Measurements from ENCODE around the gene BAHCC1.

Gene BAHCC1

DNA sequence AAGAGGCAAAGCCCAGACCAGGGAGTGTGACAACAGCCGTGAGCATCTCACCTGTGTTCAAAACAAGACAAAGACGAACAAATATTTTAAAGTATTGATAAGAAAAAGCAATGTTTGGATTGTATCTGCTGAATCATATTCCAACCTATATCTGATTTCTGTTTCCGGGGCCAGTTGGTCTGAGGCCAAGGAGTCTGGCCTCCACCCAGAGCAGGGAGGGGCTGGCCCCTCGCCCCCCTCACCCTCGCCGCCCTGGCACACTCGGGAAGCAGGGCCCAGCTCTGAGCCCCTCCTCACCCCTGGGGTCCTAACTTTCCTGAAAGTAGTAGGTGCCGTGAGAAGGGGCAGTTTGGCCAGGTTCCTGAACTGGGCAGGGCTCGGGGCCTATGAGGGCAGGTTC lies 69.3 kb downstream of the BAHCC1 start:
- DNase-seq: no peak

GRCh38 chr17:81465910-81466309 lies 70.7 kb downstream of the BAHCC1 start:
- no peak for DNase-seq

DNA sequence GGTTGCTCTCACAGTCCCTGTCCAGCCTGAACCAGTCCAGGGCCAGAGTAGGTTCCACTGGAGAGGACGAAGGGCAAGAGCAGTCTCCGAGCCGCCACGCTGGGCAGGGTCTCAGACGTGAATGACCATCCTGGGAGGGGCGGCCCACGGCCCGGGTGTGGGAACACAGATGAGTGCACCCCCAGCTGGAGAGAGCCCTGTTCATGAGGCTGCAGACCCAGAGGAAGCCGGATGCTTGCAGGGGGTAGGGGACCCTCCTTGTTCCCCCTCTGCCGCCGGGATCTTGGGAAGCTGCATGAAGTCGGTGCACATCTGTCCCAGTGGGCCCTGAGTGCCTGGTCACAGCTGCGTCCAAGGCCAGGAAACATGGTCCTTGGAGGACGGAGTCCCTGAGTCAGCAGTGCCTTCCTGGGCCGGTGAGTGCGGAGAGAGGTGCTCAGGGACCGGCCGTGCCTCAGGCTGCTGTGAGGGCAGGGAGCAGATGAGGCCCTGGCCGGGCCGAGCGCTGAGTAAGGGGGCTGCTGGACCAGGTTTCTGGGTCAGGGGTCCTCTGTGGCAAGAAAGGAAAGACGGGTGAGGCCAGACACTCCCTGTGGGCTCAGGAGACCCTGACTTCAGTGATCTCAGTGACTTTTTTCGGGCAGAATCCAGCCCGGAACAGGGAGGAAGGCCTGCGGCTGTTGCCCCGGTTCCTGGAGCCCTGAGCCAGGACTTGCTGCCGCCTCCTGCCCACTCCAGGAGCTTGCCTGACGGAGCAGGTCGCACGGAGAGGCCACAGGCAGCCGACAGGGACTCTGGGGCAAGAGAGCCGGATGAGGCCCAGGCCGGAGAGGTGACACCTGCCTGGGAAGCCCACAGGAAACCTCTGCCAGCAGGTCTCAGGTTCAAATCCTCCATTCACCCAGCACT lies 71.6 kb downstream of the BAHCC1 start:
- DNase-seq: no peak

DNA sequence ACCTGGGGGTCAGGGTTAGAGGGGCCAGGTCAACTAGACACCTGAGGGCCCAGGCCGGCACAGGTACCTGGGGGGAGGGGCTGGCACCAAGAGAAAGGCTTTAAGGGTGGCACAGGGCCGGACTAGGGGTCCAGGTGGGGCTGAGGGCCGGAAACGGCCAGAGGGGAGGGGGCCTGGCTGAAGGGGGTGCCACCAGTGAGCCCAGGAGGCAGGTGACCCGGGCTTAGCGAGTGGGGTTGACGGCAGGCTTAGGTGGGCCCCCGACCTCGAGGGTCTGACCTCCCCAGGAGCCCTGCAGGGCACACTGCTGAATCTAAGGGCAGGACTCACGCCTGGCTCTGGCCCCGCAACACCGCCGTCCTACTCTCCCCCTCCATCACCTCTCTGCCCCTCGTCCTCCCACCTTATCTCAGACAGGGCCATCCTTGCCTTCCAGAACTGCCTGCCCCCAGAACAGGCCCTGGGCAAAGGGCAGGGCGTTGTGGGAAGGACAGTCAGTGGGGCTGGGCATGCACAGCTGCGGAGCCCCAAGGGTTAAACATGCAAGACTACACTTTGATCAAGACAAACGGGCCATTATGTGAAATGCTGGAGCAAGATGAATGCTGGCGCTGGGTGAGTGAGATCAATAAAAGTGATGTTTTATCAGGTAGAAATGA lies 73.0 kb downstream of the BAHCC1 start:
- no peak for DNase-seq

- no peak for DNase-seq
Observed at GRCh38 chr17:81468770-81469121, 73.5 kb downstream of the BAHCC1 start.

GRCh38 chr17:81469266-81469665 lies 74.0 kb downstream of the BAHCC1 start:
- DNase-seq: no peak

GRCh38 chr17:81470270-81470943 lies 75.2 kb downstream of the BAHCC1 start:
- DNase-seq: no peak

DNA sequence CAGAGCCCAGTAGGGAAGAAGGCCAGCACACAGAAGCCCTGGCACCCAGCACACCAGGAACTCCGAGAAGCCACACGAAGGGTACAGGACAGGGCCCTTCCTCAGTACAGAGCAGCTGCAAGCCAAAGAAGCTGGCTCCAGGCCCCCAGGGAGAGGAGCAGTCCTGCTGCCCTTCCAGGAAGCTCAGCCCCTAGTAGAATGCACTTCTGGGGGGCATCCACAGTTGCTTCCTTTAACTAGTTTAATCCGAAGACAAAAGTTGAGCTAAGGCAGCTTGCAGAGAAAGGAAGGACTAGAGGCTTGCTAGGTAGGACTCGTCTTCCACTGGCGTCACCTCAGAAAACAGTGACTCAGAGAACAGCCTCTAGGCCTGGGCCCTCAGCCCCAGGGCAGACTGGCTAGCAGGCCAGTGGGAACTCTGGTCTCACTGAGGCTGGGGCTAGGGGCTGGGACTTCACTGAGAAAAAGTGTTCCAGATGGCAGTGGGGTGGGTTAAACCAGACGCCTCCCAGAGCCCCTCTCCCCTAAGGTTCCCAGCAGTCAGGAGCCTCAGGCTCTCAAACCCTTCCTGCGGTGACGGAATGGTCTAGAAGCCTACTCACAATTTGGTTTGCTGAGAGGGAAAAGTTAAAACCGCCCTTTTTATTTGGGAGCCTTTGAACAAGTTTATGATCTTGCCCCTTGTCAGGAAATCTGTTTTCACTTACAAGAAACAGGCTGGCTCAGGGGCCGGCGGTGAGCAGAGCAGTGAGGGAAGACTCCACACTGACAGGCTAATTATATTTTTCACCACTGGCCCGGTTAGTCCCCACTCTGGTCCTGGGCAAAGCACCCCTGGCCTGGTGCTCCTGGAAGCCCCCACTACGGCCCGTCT lies 75.9 kb downstream of the BAHCC1 start:
- no peak for DNase-seq

DNA sequence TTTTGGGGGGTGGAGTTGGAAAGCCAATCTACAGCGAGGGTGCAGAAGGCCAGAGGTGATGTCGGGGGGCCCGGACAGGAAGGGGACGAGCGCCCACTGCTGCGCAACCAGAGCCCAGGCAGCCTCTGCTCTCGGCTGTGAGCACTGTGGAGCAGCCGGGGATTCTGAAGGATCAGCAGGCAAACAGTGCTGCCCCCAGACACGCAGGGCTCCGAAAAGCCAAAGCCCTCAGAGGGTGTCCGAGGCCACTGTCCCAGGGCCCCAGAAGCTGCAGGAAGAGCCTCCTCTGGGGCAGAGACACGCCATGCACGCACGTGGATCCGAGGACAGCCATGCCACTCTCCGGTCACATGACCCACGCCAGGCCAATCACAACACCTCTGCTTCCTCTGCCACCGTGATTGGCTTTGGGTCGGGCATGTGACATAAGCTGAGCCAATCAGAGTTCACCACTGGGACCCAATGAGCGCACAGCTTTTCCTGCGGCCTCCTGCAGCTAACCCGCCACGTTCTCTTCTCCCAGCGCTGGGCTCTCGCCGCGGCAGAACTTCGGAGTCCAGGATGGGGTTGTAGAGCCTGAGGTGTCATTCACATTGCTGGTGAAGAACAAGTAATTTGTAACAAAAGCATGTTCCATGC lies 76.7 kb downstream of the BAHCC1 start:
- no peak for DNase-seq

- no peak for DNase-seq
Observed at GRCh38 chr17:81473019-81473418, 77.8 kb downstream of the BAHCC1 start.

- no peak for DNase-seq
Observed at GRCh38 chr17:81474958-81475357, 79.7 kb downstream of the BAHCC1 start.

GRCh38 chr17:81476097-81476496 lies 80.8 kb downstream of the BAHCC1 start:
- DNase-seq: no peak

DNA sequence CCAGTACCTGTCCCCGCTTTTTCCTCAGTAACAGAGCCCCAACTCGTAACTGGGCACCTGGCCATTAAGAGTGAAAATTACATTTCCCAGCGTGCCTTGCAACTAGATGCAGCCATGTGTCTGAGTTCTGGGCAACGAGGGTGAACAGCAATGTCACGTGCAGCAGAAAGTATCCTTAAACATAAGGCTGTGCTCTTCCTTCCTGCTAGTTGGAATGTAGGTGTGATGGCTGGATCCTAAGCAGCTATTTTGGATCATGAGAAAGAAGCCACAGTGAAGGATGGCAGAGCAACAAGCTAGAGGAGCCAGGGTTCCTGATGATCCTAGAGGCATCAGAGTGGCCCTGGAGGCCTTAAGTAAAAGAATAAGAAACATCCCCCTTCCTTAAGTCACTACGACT lies 81.4 kb downstream of the BAHCC1 start:
- DNase-seq: no peak

DNA sequence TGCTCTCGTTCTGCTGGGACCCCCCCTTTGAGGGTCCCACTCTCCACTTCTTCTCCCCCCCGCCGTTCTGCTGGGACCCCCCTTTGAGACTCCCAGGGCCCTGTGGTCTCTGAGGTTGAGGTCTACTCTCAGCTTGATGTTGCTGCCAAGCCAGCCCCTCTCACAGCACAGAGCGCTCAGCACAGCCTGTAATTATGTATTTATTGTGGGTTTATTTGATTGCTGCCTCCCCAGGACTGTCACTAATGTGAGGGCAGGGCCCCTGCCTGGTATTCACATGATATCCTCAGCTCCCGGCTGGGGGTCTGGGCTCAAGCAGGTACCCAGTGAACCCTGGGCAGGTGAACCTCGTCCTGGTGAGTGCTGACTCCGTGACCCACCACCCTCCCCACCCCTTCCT lies 81.9 kb downstream of the BAHCC1 start:
- DNase-seq: no peak

- no peak for DNase-seq
Observed at GRCh38 chr17:81478119-81478518, 82.9 kb downstream of the BAHCC1 start.

- DNase-seq: no peak
Observed at GRCh38 chr17:81479175-81480071, 84.2 kb downstream of the BAHCC1 start.

- DNase-seq: no peak
Observed at GRCh38 chr17:81480140-81481072, 85.1 kb downstream of the BAHCC1 start.

DNA sequence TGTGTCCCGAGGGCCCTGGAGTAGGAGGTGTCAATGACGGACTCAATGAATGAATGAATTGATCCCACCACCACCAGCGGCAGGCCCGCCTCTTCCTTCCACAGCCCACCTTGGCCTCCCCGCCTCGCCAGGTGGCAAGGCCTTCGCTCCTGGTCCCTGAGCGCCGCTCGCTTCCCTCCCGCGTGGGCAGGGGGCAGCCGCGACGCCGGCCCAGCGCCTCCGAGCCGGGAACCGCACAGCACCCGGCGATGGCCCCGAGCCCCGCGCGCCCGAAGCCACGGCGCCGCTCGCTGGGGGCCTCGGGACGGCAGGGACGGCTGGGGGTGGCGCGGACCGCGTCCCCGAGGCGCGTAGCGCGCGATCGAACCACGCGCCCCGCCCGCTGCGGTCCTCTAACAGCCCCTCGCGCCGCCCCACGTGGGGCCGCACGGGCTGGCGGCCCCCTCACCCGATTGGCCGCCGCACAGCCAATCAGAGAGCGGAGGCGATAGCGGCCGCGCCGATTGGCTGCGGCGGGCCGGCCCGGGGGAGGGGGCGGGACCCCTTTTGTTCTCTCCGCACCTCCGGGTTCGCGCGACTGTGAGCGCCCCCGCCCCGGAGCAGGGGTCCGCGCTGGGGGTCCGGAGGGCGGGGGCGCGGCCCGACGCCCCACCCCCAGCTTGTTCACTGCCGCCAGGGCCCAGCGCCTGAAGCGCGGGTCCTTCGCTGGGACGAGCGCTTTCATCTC lies 86.0 kb downstream of the BAHCC1 start:
- peak; percentile 35 for DNase-seq

DNA sequence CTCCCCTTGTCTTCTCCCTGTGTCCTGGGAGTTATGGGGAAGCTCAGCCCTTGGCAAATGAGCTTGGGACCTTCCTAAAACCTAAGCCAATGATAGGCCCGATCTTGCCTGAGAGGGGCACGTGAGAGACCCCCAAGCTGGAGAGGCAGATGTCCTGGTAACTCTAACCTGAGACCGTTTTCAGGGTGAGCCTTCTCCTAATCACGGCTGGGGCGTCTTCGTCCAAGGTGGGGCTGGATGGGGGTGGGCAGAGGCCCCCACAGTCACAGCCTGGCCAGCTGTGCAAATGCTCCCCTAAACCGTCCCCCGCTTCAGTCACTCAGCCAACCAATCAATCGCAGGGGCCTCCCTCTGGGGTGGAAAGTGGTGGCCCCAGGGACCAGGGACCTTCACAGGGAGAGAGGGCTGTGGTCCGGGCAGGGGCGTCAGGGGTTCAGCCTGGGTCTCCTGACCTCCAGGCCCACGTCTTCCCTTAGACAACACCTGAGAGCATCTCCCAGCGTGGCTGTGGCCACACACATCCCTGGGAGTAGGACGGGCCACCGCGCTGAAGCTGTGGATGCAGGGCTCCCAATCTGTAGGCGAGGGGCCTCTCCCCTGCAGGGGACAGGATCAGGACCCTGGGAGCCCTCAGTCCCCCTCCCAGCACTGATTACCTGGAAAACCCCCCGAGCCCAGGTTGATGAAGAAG lies 86.7 kb downstream of the BAHCC1 start:
- no peak for DNase-seq

Data from NCI-H1694 (cell line).